OCI-LY3 (cell line): ENCODE data around the gene LCORL.

Source experiments
- CTCF ChIP-seq: fragments of 200-600, 300-600 bp; sonication (generic); IDR thresholded peaks from 2 replicates; pipeline ENCODE4 v1.5.1; 2014; ENCODE audit warnings: antibody characterized with exemption, low read length, low read depth
- EZH2phosphoT487 ChIP-seq: fragments of 200-600 bp; shearing (Covaris generic); IDR thresholded peaks from 2 replicates; pipeline ENCODE4 v1.6.1; 2018; ENCODE audit warnings: antibody characterized with exemption, mixed run types, low read depth

DNA sequence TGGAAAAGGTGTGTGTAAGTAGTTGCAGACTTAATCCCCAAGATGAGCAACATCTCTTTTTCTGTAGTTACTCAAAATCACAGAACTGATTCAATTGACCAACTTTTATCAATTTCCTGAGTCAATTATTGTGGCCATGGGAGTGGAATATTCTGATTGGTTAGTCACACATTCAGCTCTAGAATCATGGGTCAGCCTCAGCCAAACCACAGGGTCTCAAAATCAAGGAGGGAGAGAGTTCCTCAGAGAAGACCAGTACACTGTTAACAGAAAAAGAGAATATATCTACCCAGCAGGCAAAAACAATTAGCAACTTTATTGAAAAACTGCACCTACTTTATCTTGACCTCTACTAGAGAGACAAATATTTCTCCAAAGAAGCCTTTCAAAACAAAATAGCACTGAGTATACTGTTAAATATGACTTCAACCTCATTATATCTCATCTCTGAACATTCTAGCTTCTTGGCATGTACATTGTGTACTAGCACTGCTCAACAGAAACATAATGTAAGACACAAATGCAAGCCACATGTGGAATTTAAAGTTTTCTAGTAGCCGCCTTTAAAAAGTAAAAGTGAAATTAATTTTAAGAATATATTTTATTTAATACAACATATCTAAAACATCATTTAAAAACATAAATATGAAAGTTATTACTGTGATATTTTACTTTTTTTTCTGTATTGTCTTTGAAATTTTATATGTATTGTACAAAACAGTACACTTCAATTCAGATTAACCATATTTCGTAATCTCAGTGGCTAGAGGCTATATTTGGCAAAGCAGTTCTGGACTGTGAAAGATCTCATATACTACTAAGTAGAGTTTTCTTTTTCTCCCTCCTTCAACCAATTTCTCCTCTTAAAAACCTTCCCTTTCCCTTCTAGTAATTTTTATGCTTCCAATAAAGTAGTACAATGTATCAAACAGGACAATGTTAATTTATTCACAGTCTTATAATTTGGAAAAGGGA, 11.8 kb upstream of the LCORL start:
- TF ChIP-seq CTCF = no peak
- TF ChIP-seq EZH2phosphoT487 = no peak
